ENCODE measurements around the gene TEX261. TPM values are rescaled to one million over a fixed set of nuclear protein-coding genes. Genes with fewer than 3 reads are reported as not detected.

TEX261 gene
- total RNA-seq, 1 donor from 2014 or later, result 9.4 TPM

- Mint-ChIP-seq H3K9me3 (no peaks in the 10 kb centered on the region), H3K27ac (no peak overlapping the region), H3K4me1 (peaks cover 46% of the 10 kb centered on the region), H3K4me3 (no peak overlapping the region), H3K27me3 (ENCODE audit: insufficient read depth, low read depth) (peaks cover 28% of the 10 kb centered on the region), H3K36me3 (peaks cover 1% of the 10 kb centered on the region)
- H3K4me1 ChIP-seq, result peaks cover 39% of the 10 kb centered on the region
- TF ChIP-seq EZH2phosphoT487 (IDR thresholded peaks at IDR 0.05) (no peak), CTCF (IDR thresholded peaks at IDR 0.05) (no peak), EZH2 (IDR thresholded peaks at IDR 0.05) (no peak)
- H3K9me3 ChIP-seq (ENCODE audit: low read depth), result no peaks in the 10 kb centered on the region
- no peak overlapping the region for H3K4me2 ChIP-seq
- H3K4me3 ChIP-seq, result no peak overlapping the region
- peaks cover 21% of the 10 kb centered on the region for H3F3A ChIP-seq (ENCODE audit: low read depth)
- H3K79me2 ChIP-seq (ENCODE audit: low read depth), result no peaks in the 10 kb centered on the region
- H2AFZ ChIP-seq (replicated peaks), result no peak overlapping the region
- no peak overlapping the region for H3K9ac ChIP-seq
- H3K27ac ChIP-seq, result no peak overlapping the region
- H3K36me3 ChIP-seq, result no peaks in the 10 kb centered on the region
- no peak for DNase-seq (ENCODE audit: low spot score)
- peaks cover 23% of the 10 kb centered on the region for H4K20me1 ChIP-seq (ENCODE audit: low read depth)
- peaks cover 91% of the 10 kb centered on the region for H3K27me3 ChIP-seq
These were observed 50.5 kb downstream of the TEX261 start for GRCh38 chr2:70944111-70944690.

GRCh38 chr2:70943205-70943871 is 51.3 kb downstream of the TEX261 start:
- H2AFZ ChIP-seq (replicated peaks), result no peak overlapping the region
- Mint-ChIP-seq H3K4me1 (peaks cover 50% of the 10 kb centered on the region), H3K36me3 (peaks cover 1% of the 10 kb centered on the region), H3K9me3 (no peaks in the 10 kb centered on the region), H3K27me3 (ENCODE audit: insufficient read depth, low read depth) (peaks cover 28% of the 10 kb centered on the region), H3K27ac (no peak overlapping the region), H3K4me3 (no peak overlapping the region)
- H3K36me3 ChIP-seq, result no peaks in the 10 kb centered on the region
- peak overlapping the region; percentile 66 for H3K4me2 ChIP-seq
- no peak overlapping the region for H3K4me3 ChIP-seq
- H3F3A ChIP-seq (ENCODE audit: low read depth), result peaks cover 18% of the 10 kb centered on the region
- H4K20me1 ChIP-seq (ENCODE audit: low read depth), result peaks cover 23% of the 10 kb centered on the region
- H3K27ac ChIP-seq, result no peak overlapping the region
- no peak overlapping the region for H3K9ac ChIP-seq
- H3K79me2 ChIP-seq (ENCODE audit: low read depth), result no peaks in the 10 kb centered on the region
- peak; percentile 51 for DNase-seq (ENCODE audit: low spot score)
- H3K4me1 ChIP-seq, result peaks cover 48% of the 10 kb centered on the region
- TF ChIP-seq CTCF (IDR thresholded peaks at IDR 0.05) (no peak), EZH2 (IDR thresholded peaks at IDR 0.05) (no peak), EZH2phosphoT487 (IDR thresholded peaks at IDR 0.05) (no peak)
- no peaks in the 10 kb centered on the region for H3K9me3 ChIP-seq (ENCODE audit: low read depth)
- peaks cover 83% of the 10 kb centered on the region for H3K27me3 ChIP-seq

- H3K27ac ChIP-seq, result no peak overlapping the region
- Mint-ChIP-seq H3K27ac (no peak overlapping the region), H3K9me3 (no peaks in the 10 kb centered on the region), H3K27me3 (ENCODE audit: insufficient read depth, low read depth) (peaks cover 21% of the 10 kb centered on the region), H3K36me3 (peaks cover 1% of the 10 kb centered on the region), H3K4me3 (no peak overlapping the region), H3K4me1 (peaks cover 46% of the 10 kb centered on the region)
- H4K20me1 ChIP-seq (ENCODE audit: low read depth), result peaks cover 16% of the 10 kb centered on the region
- no peak for DNase-seq (ENCODE audit: low spot score)
- peaks cover 76% of the 10 kb centered on the region for H3K27me3 ChIP-seq
- H3K9me3 ChIP-seq (ENCODE audit: low read depth), result no peaks in the 10 kb centered on the region
- H3K79me2 ChIP-seq (ENCODE audit: low read depth), result no peaks in the 10 kb centered on the region
- no peak overlapping the region for H3K4me3 ChIP-seq
- peaks cover 24% of the 10 kb centered on the region for H3F3A ChIP-seq (ENCODE audit: low read depth)
- no peak overlapping the region for H3K9ac ChIP-seq
- H3K4me2 ChIP-seq, result peak overlapping the region; percentile 66
- no peaks in the 10 kb centered on the region for H3K36me3 ChIP-seq
- peaks cover 55% of the 10 kb centered on the region for H3K4me1 ChIP-seq
- TF ChIP-seq CTCF (IDR thresholded peaks at IDR 0.05), result no peak
- no peak for TF ChIP-seq EZH2phosphoT487 (IDR thresholded peaks at IDR 0.05)
- no peak for TF ChIP-seq EZH2 (IDR thresholded peaks at IDR 0.05)
- H2AFZ ChIP-seq (replicated peaks), result no peak overlapping the region
These were observed 52.1 kb downstream of the TEX261 start for GRCh38 chr2:70942396-70943204.

Measured in neural progenitor cell (in vitro differentiated cells).